Ovary (tissue), 9 donors: ENCODE results near the gene NANS. TPM values are rescaled to one million over a fixed set of nuclear protein-coding genes. Genes with fewer than 3 reads are reported as not detected.

Experiments
- DNase-seq, 5 donors: peaks; one replicate each; pipeline ENCODE4 v3.0.0-alpha.2; 2019 to 2020
- H3K27ac ChIP-seq, 2 donors: fragments of 200-600 bp; one replicate each; pipeline versions ENCODE4 v1.5.1 to v1.8.0; 2019 to 2022
- H3K27me3 ChIP-seq: fragments of 200-600 bp; one replicate; pipeline ENCODE4 v1.8.0; 2022
- H3K36me3 ChIP-seq: fragments of 200-600 bp; sonication (generic); one replicate; pipeline ENCODE4 v1.5.1; 2019
- H3K4me1 ChIP-seq: one replicate; pipeline ENCODE4 v1.8.1; 2013; ENCODE audit warnings: mild to moderate bottlenecking, moderate library complexity; ENCODE audit not compliant: insufficient read depth
- H3K4me3 ChIP-seq: fragments of 200-600 bp; sonication (generic); one replicate; pipeline ENCODE4 v1.5.1; 2017
- H3K9me3 ChIP-seq, 2 donors: fragments of 200-600 bp in 1 of 2; sonication (generic) in 1 of 2; one replicate each; pipeline versions ENCODE4 v1.5.1 to v1.8.1; 2013 to 2019; ENCODE audit warnings: mild to moderate bottlenecking in 1 of 2, moderate library complexity in 1 of 2
- EP300 ChIP-seq: sonication (generic); formaldehyde crosslinking; IDR thresholded peaks from one replicate; pipeline ENCODE4 v1.6.1; 2017; ENCODE audit warnings: antibody characterized with exemption
- POLR2A ChIP-seq: fragments of 450-650 bp; IDR thresholded peaks from one replicate; pipeline ENCODE4 v1.6.1; 2017; ENCODE audit warnings: antibody characterized with exemption, mild to moderate bottlenecking, moderate library complexity
- WGBS, 3 donors: extraction: QIAGEN DNeasy Blood & Tissue Kit in 1 of 3; methylation state at CpG; one replicate each; pipeline versions ENCODE4 v1.1.5 to v1.1.7; 2013 to 2017; 5-methylcytosine and 5-hydroxymethylcytosine counted together
- intact Hi-C, 4 donors: fragments of 100-400 bp; cut with DNase I; formaldehyde crosslinking; loops; one replicate each; pipeline versions ENCODE4 v1.11.0 to v1.15.1; 2022 to 2023
- polyA plus RNA-seq, 2 donors: library from polyadenylated mRNA; stranded (reverse); fragments of 200-250 nt in 1 of 2; fragments of 350-450 nt in 1 of 2; fragmentation: Illumina TruSeq in 1 of 2; extraction: RNeasy Lipid Tissue Mini Kit (QIAGEN cat#74804) in 1 of 2; gene quantifications; one replicate each; pipeline ENCODE4 v1.2.3, GENCODE V29; 2013 to 2014
- total RNA-seq, 7 donors: library from RNA; depleted of rRNA in 2 of 7; stranded (reverse); fragments of >200 nt in 2 of 7; fragmentation: NEBNext Ultra II Directional in 3 of 7; extraction: Animal tissue kit (Norgen Biotek cat#: 25700) in 3 of 7; gene quantifications; one replicate each; pipeline versions ENCODE4 v1.1.0 to v1.2.4, GENCODE V29; 2016 to 2023
- TF ChIP-seq, protein P1 (sequence below), 3 donors: fragments of 450-650 bp in 2 of 3; fragments of 200-600 bp in 1 of 3; IDR thresholded peaks; one replicate each; pipeline versions ENCODE4 v1.5.1 to v1.8.0; 2016 to 2022; ENCODE audit warnings: antibody characterized with exemption in 3 of 3, mild to moderate bottlenecking in 1 of 3
- donor health status: DM: no; HTN: no; CAD: no; lungs with moderate emphysema.
- donor health status: DM: no; HTN: no; CAD: no.
- donor health status: Bipolar disorder and iron deficiency.
- donor health status: DM: yes; HTN: yes; CAD: no.
- donor health status: DM: no; HTN: no; CAD: no.
- donor health status: DM: yes; HTN: yes; CAD: no.

The NANS gene
- total and polyA plus RNA-seq, 9 donors: 24.1 to 43.8 (median 33.8) TPM

DNA sequence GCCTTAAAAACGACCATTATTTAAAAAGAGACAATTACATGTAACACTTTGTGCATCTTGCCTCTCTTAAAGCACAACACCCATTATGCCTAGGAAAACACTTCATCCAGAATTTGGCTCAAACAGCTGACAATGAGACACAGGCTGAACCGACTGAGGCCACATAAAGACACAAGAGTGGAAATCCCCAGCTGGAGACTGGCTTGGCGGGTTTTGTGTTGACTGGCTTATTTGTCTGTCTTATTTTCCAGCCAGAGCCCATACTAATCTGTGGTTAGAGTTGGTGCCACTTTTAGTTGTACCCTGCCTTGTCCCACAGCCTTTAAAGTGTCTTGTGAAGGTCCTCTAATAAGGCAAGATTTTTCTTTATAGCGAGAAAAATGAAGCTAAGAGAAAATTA lies 41.3 kb downstream of the NANS start:
- H3K27ac ChIP-seq: no peak overlapping the region
- TF ChIP-seq POLR2A (no peak), EP300 (no peak)
- TF ChIP-seq, protein P1, sequence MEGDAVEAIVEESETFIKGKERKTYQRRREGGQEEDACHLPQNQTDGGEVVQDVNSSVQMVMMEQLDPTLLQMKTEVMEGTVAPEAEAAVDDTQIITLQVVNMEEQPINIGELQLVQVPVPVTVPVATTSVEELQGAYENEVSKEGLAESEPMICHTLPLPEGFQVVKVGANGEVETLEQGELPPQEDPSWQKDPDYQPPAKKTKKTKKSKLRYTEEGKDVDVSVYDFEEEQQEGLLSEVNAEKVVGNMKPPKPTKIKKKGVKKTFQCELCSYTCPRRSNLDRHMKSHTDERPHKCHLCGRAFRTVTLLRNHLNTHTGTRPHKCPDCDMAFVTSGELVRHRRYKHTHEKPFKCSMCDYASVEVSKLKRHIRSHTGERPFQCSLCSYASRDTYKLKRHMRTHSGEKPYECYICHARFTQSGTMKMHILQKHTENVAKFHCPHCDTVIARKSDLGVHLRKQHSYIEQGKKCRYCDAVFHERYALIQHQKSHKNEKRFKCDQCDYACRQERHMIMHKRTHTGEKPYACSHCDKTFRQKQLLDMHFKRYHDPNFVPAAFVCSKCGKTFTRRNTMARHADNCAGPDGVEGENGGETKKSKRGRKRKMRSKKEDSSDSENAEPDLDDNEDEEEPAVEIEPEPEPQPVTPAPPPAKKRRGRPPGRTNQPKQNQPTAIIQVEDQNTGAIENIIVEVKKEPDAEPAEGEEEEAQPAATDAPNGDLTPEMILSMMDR (IDR thresholded peaks at IDR 0.05): no peak
- H3K9me3 ChIP-seq: no peaks in the 10 kb centered on the region
- no peak for DNase-seq
- no peaks in the 10 kb centered on the region for H3K27me3 ChIP-seq
- H3K4me1 ChIP-seq: no peaks in the 10 kb centered on the region
- 85 to 88% (median 87%) methylated on average over 4 of the region's 4 CpGs for WGBS, 3 donors
- intact Hi-C loops: no loop called here
- H3K36me3 ChIP-seq: no peaks in the 10 kb centered on the region
- H3K4me3 ChIP-seq: no peak overlapping the region

DNA sequence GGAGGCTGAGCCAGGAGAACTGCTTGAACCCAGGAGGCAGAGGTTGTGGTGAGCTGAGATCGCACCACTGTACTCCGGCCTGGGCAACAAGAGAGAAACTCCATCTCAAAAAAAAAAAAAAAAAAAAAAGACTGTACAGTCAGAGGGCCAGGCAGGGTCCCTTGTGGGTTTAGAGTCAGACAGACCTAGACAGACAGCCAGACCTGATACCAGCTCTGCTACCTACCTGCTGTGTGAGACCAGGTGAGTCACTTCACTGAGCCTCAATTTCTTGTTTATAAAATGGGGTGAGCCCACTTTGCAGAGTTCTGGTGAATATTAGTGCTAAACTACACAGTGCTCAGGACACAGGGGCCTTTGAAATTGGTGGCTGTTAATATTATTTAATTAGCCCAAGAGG lies 42.8 kb downstream of the NANS start:
- no peak for DNase-seq
- H3K4me3 ChIP-seq: no peak overlapping the region
- no peak for TF ChIP-seq EP300
- TF ChIP-seq, protein P1 (IDR thresholded peaks at IDR 0.05): no peak
- TF ChIP-seq POLR2A: no peak
- no peaks in the 10 kb centered on the region for H3K27me3 ChIP-seq
- H3K27ac ChIP-seq: no peak overlapping the region
- intact Hi-C loops: no loop called here
- WGBS, 3 donors: 94 to 98% (median 98%) methylated on average over 2 of the region's 2 CpGs
- H3K36me3 ChIP-seq: no peaks in the 10 kb centered on the region
- no peaks in the 10 kb centered on the region for H3K4me1 ChIP-seq
- no peaks in the 10 kb centered on the region for H3K9me3 ChIP-seq

- no peaks in the 10 kb centered on the region for H3K9me3 ChIP-seq
- H3K4me3 ChIP-seq: no peak overlapping the region
- 83 to 88% (median 84%) methylated on average over 5 of the region's 5 CpGs for WGBS, 3 donors
- DNase-seq: no peak
- no peaks in the 10 kb centered on the region for H3K4me1 ChIP-seq
- TF ChIP-seq POLR2A (no peak), EP300 (no peak)
- TF ChIP-seq, protein P1 (IDR thresholded peaks at IDR 0.05): no peak
- no peaks in the 10 kb centered on the region for H3K36me3 ChIP-seq
- H3K27me3 ChIP-seq: no peaks in the 10 kb centered on the region
- intact Hi-C loops: no loop called here
- no peak overlapping the region for H3K27ac ChIP-seq
Observed at GRCh38 chr9:98099898-98100297, 43.4 kb downstream of the NANS start.

DNA sequence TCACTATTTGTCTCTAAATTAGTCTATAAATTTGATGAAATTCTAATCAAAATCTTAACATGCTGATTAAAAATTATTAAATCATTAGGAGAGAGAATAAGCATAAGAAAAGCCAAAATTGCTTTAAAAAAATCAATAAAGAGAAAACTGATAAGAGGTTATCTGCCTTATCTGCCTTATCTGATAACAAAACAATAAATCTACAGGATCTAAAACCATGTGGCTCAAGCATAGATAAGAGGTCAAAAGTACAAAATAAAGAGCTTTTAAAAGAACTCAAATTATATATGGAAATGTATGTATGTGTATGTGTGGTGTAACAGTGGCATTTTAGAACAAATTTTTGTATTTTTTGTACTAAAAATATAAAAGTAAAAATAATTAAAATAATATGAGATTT lies 43.9 kb downstream of the NANS start:
- Histone ChIP-seq H3K27ac (no peak overlapping the region), H3K4me3 (no peak overlapping the region), H3K9me3 (no peaks in the 10 kb centered on the region), H3K4me1 (no peaks in the 10 kb centered on the region), H3K27me3 (no peaks in the 10 kb centered on the region), H3K36me3 (no peaks in the 10 kb centered on the region)
- DNase-seq: no peak
- TF ChIP-seq, protein P1 (IDR thresholded peaks at IDR 0.05): no peak
- no peak for TF ChIP-seq POLR2A
- no peak for TF ChIP-seq EP300
- intact Hi-C loops: no loop called here

DNA sequence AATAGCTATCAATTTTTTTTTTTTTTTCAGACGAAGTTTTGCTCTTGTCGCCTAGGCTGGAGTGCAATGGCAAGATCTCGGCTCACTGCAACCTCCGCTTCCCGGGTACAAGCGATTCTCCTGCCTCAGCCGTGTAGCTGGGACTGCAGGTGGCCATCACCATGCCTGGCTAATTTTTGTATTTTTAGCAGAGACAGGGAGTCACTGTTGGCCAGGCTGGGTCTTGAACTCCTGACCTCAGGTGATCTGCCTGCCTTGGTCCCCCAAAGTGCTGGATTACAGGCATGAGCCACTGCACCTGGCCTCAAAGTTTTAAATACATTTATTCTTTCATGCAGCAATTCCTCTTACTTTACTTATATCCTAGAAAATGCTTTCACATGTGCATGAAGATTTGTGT lies 44.9 kb downstream of the NANS start:
- Histone ChIP-seq H3K27me3 (no peaks in the 10 kb centered on the region), H3K36me3 (no peaks in the 10 kb centered on the region), H3K4me3 (no peak overlapping the region), H3K9me3 (no peaks in the 10 kb centered on the region), H3K27ac (no peak overlapping the region), H3K4me1 (no peaks in the 10 kb centered on the region)
- TF ChIP-seq, protein P1 (IDR thresholded peaks at IDR 0.05): no peak
- TF ChIP-seq POLR2A (no peak), EP300 (no peak)
- DNase-seq: no peak
- WGBS, 3 donors: 92 to 97% (median 93%) methylated on average over 7 of the region's 7 CpGs
- intact Hi-C loops: no loop called here
